ENCODE measurements around the gene ARL15. TPM values are rescaled to one million over a fixed set of nuclear protein-coding genes. Genes with fewer than 3 reads are reported as not detected.

ARL15 gene
- total RNA-seq, 3 donors from 2014 or later = 29.0 to 65.0 (median 42.9) TPM

DNA sequence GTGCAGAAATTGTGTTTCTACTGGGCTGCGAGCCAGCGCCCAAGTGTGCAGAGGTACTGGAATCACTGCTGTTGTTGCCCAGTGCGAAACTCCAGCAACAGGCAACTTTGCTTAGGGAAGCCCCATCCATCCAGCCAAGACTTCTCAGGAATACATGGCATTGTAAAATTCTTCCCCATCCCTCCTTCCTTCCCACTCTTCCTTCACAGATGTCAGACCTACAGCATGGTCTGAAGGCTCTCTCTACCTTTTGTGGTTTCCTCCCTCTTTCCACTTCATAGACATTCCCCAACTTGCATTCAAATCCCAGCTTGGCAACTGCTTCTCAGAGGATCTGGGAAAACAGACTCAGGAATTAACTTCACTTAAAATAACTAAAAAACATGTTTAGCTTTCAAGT is 30.4 kb downstream of the ARL15 start:
- H3K4me1 ChIP-seq = no peaks in the 10 kb centered on the region
- no peaks in the 10 kb centered on the region for H3K27me3 ChIP-seq
- TF ChIP-seq POLR2A (IDR thresholded peaks at IDR 0.05) = no peak
- TF ChIP-seq CTCF (IDR thresholded peaks at IDR 0.05) = no peak
- TF ChIP-seq POLR2AphosphoS5 (IDR thresholded peaks at IDR 0.05) = no peak
- no peak overlapping the region for H3K4me3 ChIP-seq
- intact Hi-C loops (cut with DNase I; ENCODE audit: low total_unique reads) = no loop called here
- H3K9me3 ChIP-seq = no peaks in the 10 kb centered on the region
- no peak overlapping the region for H3K27ac ChIP-seq
- no peak for DNase-seq (ENCODE audit: low spot score in 2 of 2)
- H3K36me3 ChIP-seq = no peaks in the 10 kb centered on the region

GRCh38 chr5:54278979-54279717 is 31.2 kb downstream of the ARL15 start:
- no peaks in the 10 kb centered on the region for H3K27me3 ChIP-seq
- H3K36me3 ChIP-seq = no peaks in the 10 kb centered on the region
- intact Hi-C loops (cut with DNase I; ENCODE audit: low total_unique reads) = no loop called here
- H3K9me3 ChIP-seq = no peaks in the 10 kb centered on the region
- peak overlapping the region; percentile 29 to 43 for H3K27ac ChIP-seq
- no peaks in the 10 kb centered on the region for H3K4me1 ChIP-seq
- H3K4me3 ChIP-seq = no peak overlapping the region
- TF ChIP-seq POLR2A (IDR thresholded peaks at IDR 0.05) (no peak), POLR2AphosphoS5 (IDR thresholded peaks at IDR 0.05) (no peak), CTCF (IDR thresholded peaks at IDR 0.05) (no peak)
- no peak for DNase-seq (ENCODE audit: low spot score in 2 of 2)

GRCh38 chr5:54278036-54278830 is 32.1 kb downstream of the ARL15 start:
- Histone ChIP-seq H3K4me1 (no peaks in the 10 kb centered on the region), H3K9me3 (no peaks in the 10 kb centered on the region), H3K36me3 (no peaks in the 10 kb centered on the region), H3K4me3 (no peak overlapping the region), H3K27me3 (no peaks in the 10 kb centered on the region), H3K27ac (peak overlapping the region; percentile 46 to 72)
- TF ChIP-seq POLR2A (IDR thresholded peaks at IDR 0.05) (no peak), POLR2AphosphoS5 (IDR thresholded peaks at IDR 0.05) (no peak), CTCF (IDR thresholded peaks at IDR 0.05) (no peak)
- intact Hi-C loops (cut with DNase I; ENCODE audit: low total_unique reads) = no loop called here
- peak in 1 of 2 donors; percentile 67 for DNase-seq (ENCODE audit: low spot score in 2 of 2)

DNA sequence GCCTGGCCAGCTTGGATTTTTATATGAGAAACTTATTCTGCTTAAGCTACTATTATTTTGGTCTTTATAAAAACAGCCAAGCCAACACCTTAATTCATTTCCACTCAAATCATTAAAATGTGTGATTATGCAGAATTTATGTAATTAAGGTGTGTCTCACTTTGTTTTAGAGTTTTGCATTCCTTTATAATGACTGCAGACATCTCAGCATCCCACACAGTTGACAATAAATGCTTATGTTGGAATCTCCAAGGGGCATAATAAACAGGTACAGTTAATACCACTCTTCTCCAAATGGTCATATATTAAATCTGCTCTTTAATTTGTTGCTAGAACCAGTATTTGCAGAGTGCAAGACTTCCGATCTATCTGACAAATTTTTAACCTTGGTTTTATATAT is 34.3 kb downstream of the ARL15 start:
- Histone ChIP-seq H3K4me3 (no peak overlapping the region), H3K4me1 (no peaks in the 10 kb centered on the region), H3K27me3 (no peaks in the 10 kb centered on the region), H3K36me3 (no peaks in the 10 kb centered on the region), H3K9me3 (no peaks in the 10 kb centered on the region), H3K27ac (no peak overlapping the region)
- DNase-seq (ENCODE audit: low spot score in 2 of 2) = no peak
- intact Hi-C loops (cut with DNase I; ENCODE audit: low total_unique reads) = no loop called here
- TF ChIP-seq POLR2AphosphoS5 (IDR thresholded peaks at IDR 0.05) (no peak), POLR2A (IDR thresholded peaks at IDR 0.05) (no peak), CTCF (IDR thresholded peaks at IDR 0.05) (no peak)

DNA sequence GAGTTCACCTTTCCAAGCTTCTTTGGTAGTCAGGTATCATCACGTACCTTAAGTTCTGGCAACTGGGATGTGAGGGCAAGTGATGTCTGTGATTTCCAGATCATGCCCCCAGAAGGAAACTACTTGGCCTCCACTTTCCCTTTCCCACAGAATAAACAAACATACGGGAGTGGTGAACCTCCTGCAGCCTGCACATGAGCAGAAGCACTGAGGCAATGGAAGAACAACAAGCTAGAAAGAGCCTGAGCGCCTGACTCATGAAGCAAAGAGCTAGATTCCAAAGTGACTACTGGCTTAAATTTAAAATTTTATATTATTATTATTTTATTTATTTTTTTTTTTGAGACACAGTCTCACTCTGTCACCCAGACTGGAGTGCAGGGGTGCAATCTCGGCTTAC is 35.0 kb downstream of the ARL15 start:
- H3K4me3 ChIP-seq = no peak overlapping the region
- intact Hi-C loops (cut with DNase I; ENCODE audit: low total_unique reads) = no loop called here
- H3K27me3 ChIP-seq = no peaks in the 10 kb centered on the region
- H3K36me3 ChIP-seq = no peaks in the 10 kb centered on the region
- H3K27ac ChIP-seq = no peak overlapping the region
- DNase-seq (ENCODE audit: low spot score in 2 of 2) = no peak
- no peaks in the 10 kb centered on the region for H3K9me3 ChIP-seq
- no peaks in the 10 kb centered on the region for H3K4me1 ChIP-seq
- TF ChIP-seq POLR2A (IDR thresholded peaks at IDR 0.05) = no peak
- no peak for TF ChIP-seq CTCF (IDR thresholded peaks at IDR 0.05)
- no peak for TF ChIP-seq POLR2AphosphoS5 (IDR thresholded peaks at IDR 0.05)

Data from breast epithelium (tissue), 4 donors.